Measurements from ENCODE around the gene KANSL1.

GRCh38 chr17:46047856-46048255 is 145.4 kb downstream of the KANSL1 start:
- no peak for TF ChIP-seq POLR2A (IDR thresholded peaks at IDR 0.05)
- no peak for TF ChIP-seq CTCF (IDR thresholded peaks at IDR 0.05)
